Fibroblast of pulmonary artery (primary cell): ENCODE results near the gene RNF111.
"Not testable (repeated sequence)": the region's sequence is repeated elsewhere in the genome, so short reads cannot be mapped to it uniquely, and the experiment has no call there.

Experiments used
- DNase-seq: peaks from one replicate; pipeline ENCODE4 v3.0.0-alpha.2; 2010; ENCODE audit warnings: low read depth
- H3K4me3 ChIP-seq: replicated peaks from 2 replicates; pipeline ENCODE4 v1.5.1; 2011; ENCODE audit warnings: low read depth, mild to moderate bottlenecking, control low read depth, low read length, moderate library complexity
- TF ChIP-seq, protein P1 (sequence below): IDR thresholded peaks from 2 replicates; pipeline ENCODE4 v1.5.1; 2011; ENCODE audit warnings: mild to moderate bottlenecking, control low read depth, low read length, inconsistent platforms; ENCODE audit errors: missing control alignments

Gene RNF111

DNA sequence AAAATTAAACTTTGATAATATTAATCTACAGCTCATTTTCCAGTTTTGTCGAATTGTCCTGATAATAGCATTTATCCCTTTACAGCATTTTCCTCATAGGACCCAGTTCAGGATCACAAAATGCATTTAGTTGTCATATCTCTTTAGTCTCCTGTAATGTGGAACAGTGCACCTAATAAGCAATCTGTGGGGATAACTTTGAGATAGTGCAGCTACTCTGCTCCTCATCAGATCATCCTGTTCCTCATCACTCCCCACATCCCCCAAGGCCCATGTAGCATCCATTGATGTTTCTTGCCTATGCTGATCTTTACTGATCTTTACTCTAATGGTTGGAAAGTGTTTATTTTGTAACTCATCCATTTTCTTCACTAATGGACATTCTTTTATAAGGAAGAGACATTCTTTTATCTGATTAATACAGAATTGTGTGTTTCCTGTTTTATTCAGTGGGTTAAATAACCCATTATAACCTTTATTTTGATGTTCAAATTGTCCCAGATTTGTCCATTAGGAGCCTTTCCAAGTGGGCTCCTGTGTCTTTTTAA lies 7.5 kb downstream of the RNF111 start:
- no peak for DNase-seq
- H3K4me3 ChIP-seq, result no peak overlapping the region
- TF ChIP-seq, protein P1, sequence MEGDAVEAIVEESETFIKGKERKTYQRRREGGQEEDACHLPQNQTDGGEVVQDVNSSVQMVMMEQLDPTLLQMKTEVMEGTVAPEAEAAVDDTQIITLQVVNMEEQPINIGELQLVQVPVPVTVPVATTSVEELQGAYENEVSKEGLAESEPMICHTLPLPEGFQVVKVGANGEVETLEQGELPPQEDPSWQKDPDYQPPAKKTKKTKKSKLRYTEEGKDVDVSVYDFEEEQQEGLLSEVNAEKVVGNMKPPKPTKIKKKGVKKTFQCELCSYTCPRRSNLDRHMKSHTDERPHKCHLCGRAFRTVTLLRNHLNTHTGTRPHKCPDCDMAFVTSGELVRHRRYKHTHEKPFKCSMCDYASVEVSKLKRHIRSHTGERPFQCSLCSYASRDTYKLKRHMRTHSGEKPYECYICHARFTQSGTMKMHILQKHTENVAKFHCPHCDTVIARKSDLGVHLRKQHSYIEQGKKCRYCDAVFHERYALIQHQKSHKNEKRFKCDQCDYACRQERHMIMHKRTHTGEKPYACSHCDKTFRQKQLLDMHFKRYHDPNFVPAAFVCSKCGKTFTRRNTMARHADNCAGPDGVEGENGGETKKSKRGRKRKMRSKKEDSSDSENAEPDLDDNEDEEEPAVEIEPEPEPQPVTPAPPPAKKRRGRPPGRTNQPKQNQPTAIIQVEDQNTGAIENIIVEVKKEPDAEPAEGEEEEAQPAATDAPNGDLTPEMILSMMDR, result no peak

DNA sequence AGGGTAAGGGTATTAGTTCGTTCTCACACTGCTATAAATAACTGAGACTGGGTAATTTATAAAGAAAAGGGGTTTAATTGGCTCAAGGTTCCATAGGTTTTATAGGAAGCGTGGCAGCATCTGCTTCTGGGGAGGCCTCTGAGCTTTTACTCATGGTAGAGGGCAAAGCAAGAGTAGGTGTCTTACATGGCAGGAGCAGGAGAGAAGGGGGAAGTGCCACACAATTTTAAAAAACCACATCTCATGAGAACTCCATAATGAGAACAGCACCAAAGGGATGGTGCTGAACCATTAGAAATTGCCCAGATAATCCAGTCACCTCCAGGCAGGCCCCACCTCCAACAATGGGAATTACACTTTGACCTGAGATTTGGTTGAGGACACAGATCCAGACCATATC lies 12.2 kb downstream of the RNF111 start:
- H3K4me3 ChIP-seq, result no peak overlapping the region
- DNase-seq, result no peak
- TF ChIP-seq, protein P1, result no peak

DNA sequence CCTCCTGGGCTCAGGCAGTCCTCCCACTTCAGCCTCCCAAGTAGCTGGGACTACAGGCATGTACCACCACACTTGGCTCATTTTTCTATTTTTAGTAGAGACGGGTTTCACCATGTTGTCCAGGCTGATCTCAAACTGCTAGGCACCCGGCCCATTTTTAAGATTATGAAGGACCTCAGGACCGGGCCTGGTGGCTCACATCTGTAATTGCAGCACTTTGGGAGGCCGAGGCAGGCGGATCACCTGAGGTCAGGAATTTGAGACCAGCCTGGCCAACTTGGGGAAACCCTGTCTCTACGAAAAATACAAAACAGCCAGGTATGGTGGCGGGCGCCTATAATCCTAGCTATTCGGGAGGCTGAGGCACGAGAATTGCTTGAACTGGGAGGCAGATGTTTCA lies 12.8 kb downstream of the RNF111 start:
- not testable (repeated sequence) for H3K4me3 ChIP-seq, DNase-seq

DNA sequence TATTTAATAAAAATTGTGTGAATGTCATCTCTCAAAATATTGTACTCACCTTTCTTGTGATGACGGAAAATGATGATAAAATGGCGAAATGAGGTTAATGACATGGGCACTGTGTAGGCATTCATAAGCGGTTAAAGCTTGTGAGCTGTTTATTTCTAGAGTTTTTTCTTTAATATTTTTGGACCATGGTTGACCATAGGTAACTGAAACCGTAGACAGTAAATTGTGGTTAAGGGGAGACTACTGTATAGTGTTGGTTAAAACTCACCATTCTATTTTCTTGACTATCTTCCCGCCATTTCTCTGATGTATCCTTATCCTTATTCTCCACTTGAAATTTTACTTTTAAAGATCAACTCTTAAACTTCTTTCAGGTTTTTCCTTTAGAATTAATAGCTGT lies 14.5 kb downstream of the RNF111 start:
- TF ChIP-seq, protein P1, result no peak
- H3K4me3 ChIP-seq, result no peak overlapping the region
- no peak for DNase-seq

DNA sequence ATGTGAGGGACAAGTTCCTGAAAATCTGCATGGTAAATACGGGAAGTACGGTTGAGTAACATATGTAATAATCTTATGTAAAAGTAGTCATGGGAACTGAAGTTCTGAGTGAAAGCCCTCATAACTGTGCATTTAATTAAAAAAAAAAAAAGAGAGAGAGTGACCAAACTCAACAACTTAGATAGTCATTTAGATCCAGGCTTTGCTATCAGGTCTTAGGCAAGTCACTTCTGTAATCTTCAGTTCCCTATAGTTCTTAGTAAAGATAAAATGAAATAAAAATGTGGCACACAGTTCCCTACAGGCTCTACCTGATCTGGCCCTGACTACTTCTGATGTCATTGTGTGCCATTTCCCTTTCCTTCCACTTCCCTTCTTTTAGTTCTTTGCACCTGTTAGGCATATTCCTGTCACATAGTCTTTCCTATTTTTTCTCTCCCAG lies 15.0 kb downstream of the RNF111 start:
- no peak for DNase-seq
- no peak overlapping the region for H3K4me3 ChIP-seq
- TF ChIP-seq, protein P1, result no peak

DNA sequence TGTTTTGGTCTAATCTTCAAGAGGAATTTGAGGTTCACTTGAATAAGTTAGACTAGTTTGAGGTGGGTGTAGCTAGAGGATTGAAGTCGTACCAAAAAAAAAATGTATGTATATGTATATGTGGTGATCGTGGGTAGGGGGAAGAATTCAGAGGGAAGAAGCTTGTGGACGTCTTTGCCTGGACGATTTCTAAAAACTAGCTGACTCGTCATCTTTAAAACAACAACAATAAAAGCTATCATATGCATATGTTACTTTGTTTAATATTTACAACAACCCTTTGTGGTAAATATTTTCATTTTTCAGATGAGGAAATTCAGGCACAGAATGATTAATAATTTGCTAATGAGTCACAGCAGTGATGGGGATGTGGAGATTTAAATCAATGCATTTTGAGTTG lies 18.1 kb downstream of the RNF111 start:
- DNase-seq, result no peak
- TF ChIP-seq, protein P1, result no peak
- no peak overlapping the region for H3K4me3 ChIP-seq

DNA sequence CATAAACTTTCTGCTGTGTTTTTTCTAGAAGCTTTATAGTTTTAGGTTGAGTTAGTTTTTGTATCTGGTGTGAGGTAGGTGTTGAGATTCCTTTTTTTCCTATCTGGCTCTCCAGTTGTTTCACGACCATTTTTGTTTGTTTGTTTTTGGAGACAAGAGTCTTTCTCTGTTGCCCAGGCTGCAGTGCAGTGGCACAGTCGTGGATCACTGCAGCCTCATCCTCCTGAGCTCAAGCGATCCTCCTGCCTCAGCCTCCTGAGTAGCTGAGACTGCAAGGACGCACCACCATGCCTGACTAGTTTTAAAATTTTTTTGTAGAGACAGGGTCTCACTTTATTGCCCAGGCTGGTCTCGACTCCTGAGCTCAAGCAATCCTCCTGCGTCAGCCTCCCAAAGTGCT lies 20.6 kb downstream of the RNF111 start:
- TF ChIP-seq, protein P1, result no peak
- no peak for DNase-seq
- H3K4me3 ChIP-seq, result no peak overlapping the region
